H1 (cell line): ENCODE results near the gene EPB41L5.

Experiments used
- CHD2 ChIP-seq: IDR thresholded peaks from 2 replicates; pipeline ENCODE4 v1.6.1; 2012; ENCODE audit warnings: low read length, improper control_type of control experiment
- EZH2 ChIP-seq: fragments of 200-600 bp; sonication (generic); IDR thresholded peaks from 2 replicates; pipeline ENCODE4 v1.7.1; 2012; ENCODE audit warnings: low read depth, mild to moderate bottlenecking, moderate library complexity, low read length, inconsistent platforms; ENCODE audit not compliant: severe bottlenecking
- POLR2A ChIP-seq, 2 experiments: IDR thresholded peaks; 1 replicate in 1 of 2; 2 replicates in 1 of 2; pipeline ENCODE4 v1.6.1; 2011; ENCODE audit warnings: low read depth in 2 of 2, low read length in 2 of 2, mild to moderate bottlenecking in 2 of 2; ENCODE audit errors: control extremely low read depth in 1 of 2
- RBBP5 ChIP-seq: IDR thresholded peaks from 2 replicates; pipeline ENCODE4 v1.7.1; 2012; ENCODE audit warnings: low read depth, mild to moderate bottlenecking, inconsistent platforms, low read length, moderate library complexity, borderline replicate concordance
- SIX5 ChIP-seq: IDR thresholded peaks from 2 replicates; pipeline ENCODE4 v1.6.1; 2011; ENCODE audit warnings: mild to moderate bottlenecking, low read depth, low read length
- SP1 ChIP-seq: IDR thresholded peaks from 2 replicates; pipeline ENCODE4 v1.6.1; 2011; ENCODE audit warnings: low read depth, low read length
- YY1 ChIP-seq: IDR thresholded peaks from 2 replicates; pipeline ENCODE4 v1.6.1; 2011; ENCODE audit warnings: low read depth, mild to moderate bottlenecking, low read length
- TF ChIP-seq, protein P1 (sequence below), 3 experiments: IDR thresholded peaks; 1 replicate in 2 of 3; 2 replicates in 1 of 3; pipeline versions ENCODE4 v1.5.1 to v1.6.1; 2011; ENCODE audit warnings: low read length in 3 of 3, mild to moderate bottlenecking in 3 of 3, inconsistent platforms in 2 of 3, low read depth in 1 of 3, moderate library complexity in 1 of 3; ENCODE audit not compliant: insufficient read depth in 1 of 3; ENCODE audit errors: control extremely low read depth in 1 of 3

DNA sequence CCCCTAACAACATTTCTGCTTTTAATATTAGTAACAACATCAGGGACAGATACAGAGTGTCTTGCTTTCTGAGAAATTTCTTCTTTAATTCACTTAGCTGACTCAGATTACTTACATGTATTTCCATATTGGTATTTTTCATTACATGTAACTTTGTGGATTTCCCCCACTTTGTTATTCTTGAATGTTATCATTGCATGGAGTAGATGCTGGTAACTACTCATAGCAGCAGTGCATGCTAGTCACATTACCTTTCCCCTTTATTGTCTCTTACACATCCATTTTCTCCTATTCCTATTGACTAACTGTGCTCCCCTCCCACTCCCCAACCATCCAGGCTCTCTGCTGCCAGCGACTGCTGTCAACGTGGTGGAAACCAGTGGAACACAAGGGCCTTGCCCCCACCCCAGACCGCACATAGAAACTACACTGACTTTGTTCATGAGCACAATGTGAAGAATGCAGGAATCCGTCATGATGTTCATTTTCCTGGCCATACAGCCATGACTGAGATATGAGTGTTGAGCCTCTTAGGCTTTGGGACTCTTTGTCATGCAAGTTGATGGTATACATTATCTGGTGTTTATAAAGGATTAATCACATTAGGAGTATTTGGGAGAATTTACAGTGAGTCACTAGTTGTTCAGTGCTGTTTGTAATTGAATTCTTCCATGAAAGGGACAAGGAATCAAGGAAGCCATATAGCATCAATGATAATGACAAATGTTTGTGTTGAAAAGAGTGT lies 91.0 kb downstream of the EPB41L5 start:
- TF ChIP-seq YY1, result no peak
- TF ChIP-seq, protein P1, sequence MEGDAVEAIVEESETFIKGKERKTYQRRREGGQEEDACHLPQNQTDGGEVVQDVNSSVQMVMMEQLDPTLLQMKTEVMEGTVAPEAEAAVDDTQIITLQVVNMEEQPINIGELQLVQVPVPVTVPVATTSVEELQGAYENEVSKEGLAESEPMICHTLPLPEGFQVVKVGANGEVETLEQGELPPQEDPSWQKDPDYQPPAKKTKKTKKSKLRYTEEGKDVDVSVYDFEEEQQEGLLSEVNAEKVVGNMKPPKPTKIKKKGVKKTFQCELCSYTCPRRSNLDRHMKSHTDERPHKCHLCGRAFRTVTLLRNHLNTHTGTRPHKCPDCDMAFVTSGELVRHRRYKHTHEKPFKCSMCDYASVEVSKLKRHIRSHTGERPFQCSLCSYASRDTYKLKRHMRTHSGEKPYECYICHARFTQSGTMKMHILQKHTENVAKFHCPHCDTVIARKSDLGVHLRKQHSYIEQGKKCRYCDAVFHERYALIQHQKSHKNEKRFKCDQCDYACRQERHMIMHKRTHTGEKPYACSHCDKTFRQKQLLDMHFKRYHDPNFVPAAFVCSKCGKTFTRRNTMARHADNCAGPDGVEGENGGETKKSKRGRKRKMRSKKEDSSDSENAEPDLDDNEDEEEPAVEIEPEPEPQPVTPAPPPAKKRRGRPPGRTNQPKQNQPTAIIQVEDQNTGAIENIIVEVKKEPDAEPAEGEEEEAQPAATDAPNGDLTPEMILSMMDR (IDR thresholded peaks at IDR 0.05; ENCODE audit: control extremely low read depth in 1 of 3, insufficient read depth in 1 of 3, low read depth in 1 of 3, low read length in 3 of 3), result no peak
- TF ChIP-seq EZH2, result no peak
- TF ChIP-seq RBBP5, result no peak
- TF ChIP-seq CHD2, result no peak
- TF ChIP-seq POLR2A (IDR thresholded peaks at IDR 0.05; ENCODE audit: control extremely low read depth in 1 of 2, low read depth in 2 of 2, low read length in 2 of 2), result no peak
- no peak for TF ChIP-seq SIX5
- TF ChIP-seq SP1, result no peak
